LHCN-M2 (cell line): ENCODE data around the gene BAZ1A. TPM values are rescaled to one million over a fixed set of nuclear protein-coding genes. Genes with fewer than 3 reads are reported as not detected.

ENCODE experiments used
- DNase-seq: peaks from one replicate; pipeline ENCODE4 v3.0.0-alpha.2; 2012; ENCODE audit warnings: low read depth
- polyA plus RNA-seq: library from polyadenylated mRNA; unstranded; fragments of >200 nt; gene quantifications from one replicate; pipeline ENCODE4 v1.2.1, GENCODE V29; 2012; ENCODE audit warnings: missing spikeins
- total RNA-seq: library from RNA; depleted of rRNA; stranded (reverse); fragments of >200 nt; gene quantifications from 2 replicates; pipeline ENCODE4 v1.2.3, GENCODE V29; 2014; rRNA removed

The BAZ1A gene, protein sequence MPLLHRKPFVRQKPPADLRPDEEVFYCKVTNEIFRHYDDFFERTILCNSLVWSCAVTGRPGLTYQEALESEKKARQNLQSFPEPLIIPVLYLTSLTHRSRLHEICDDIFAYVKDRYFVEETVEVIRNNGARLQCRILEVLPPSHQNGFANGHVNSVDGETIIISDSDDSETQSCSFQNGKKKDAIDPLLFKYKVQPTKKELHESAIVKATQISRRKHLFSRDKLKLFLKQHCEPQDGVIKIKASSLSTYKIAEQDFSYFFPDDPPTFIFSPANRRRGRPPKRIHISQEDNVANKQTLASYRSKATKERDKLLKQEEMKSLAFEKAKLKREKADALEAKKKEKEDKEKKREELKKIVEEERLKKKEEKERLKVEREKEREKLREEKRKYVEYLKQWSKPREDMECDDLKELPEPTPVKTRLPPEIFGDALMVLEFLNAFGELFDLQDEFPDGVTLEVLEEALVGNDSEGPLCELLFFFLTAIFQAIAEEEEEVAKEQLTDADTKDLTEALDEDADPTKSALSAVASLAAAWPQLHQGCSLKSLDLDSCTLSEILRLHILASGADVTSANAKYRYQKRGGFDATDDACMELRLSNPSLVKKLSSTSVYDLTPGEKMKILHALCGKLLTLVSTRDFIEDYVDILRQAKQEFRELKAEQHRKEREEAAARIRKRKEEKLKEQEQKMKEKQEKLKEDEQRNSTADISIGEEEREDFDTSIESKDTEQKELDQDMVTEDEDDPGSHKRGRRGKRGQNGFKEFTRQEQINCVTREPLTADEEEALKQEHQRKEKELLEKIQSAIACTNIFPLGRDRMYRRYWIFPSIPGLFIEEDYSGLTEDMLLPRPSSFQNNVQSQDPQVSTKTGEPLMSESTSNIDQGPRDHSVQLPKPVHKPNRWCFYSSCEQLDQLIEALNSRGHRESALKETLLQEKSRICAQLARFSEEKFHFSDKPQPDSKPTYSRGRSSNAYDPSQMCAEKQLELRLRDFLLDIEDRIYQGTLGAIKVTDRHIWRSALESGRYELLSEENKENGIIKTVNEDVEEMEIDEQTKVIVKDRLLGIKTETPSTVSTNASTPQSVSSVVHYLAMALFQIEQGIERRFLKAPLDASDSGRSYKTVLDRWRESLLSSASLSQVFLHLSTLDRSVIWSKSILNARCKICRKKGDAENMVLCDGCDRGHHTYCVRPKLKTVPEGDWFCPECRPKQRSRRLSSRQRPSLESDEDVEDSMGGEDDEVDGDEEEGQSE (N-terminal part only)
- 39.4 and 49.1 TPM in 2 replicates for total RNA-seq
- polyA plus RNA-seq, result 7.6 TPM

DNA sequence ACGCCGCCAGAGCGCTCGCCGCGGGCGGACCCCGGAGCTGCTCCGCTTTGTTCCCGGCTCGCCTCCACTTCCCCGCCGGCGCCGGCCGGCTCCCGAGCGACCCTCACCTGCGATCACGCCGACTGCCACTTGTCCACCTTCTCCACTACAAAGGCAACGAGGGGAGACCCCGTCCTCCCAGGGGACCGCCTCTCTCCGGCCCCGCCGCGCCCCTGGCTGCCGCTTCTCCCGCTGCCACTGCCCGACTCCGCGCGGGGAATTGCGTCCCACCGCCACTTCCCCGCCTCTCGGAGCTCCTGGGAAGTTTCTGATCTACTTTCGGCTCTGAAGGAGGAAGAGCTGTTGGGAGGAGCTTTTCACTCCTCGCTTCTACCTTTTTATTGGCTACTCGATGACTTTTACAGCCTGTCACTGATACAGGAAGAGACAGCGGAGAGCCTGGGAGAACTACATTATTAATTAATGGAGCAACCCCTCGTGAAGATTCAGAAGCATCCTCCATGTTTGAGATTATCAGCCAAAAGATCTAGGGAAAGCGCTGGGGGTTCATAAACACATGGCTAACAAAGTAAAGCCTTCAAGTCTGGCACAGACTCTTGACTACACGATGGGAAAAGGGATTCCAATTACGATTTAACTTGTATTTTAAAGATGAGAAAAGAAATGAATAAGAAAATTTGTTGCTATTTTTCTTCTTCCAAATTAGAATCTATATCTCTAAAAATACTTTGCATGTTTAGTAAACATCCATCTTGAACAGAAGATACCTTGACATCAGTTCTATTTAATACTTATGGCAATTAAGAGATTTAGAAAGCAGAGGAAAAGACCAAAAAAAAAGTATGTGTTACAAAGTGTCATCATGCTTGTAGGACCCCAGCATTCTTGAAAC lies at the start of gene BAZ1A:
TSS of gene BAZ1A (minus strand) at position 330 of the 892 bp plus-strand sequence. CDS start 756 bp downstream, outside the sequence.
- DNase-seq, result peak; percentile 90

DNA sequence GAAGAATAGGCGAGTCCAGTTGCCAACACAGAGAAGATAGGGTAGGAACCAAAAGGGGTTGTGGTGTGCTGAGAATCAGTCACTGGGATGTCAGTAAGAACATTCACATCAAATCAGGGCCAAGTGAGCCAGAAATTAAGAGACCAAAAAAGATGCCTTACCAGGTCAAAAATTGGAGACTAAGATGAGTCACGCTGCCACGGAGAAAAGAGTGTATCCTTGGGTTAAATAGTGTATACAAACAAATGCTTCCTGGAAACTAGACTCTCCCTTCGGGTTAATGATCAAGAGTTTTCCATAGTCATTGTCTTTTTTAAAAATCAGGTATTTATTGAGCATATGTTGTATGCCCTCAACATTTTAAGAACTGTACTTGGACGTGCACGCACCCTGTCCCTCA lies 45.2 kb upstream of the BAZ1A start:
- peak; percentile 18 for DNase-seq

DNA sequence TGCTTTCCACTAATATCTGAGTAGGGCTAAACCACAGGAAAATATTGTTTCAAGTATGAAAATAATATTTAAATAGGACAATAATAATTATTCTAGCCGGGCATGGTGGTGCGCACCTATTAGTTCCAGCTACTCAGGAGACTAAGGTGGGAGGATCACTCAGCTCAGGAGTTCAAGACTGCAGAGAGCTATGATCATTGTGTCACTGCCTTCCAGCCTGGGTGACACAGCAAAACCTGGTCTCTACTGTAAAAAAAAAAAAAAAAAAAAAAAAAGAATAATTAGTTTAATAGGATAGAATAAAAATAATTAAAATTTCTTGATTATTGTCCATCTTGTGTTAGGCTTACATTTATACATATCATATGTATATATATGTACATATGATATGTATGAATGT lies 38.5 kb upstream of the BAZ1A start:
- DNase-seq, result no peak

DNA sequence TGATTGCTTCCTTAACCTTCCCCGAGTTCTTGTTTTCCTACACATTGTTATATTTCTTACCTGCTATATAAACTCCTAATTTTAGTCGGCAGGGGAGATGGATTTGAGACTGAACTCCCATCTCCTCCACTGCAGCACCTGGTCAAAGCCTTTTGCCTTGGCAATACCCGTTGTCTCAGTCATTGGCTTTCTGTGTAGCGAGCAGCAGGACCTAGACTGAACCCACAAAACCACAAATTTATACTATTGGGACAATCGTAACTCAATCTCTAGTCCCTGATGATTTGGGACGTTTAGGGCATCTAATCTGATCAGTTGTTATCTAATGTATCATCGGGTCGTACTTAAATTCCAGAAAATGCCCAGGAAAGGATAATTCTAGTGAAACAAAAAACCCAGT lies 37.8 kb upstream of the BAZ1A start:
- DNase-seq, result no peak

DNA sequence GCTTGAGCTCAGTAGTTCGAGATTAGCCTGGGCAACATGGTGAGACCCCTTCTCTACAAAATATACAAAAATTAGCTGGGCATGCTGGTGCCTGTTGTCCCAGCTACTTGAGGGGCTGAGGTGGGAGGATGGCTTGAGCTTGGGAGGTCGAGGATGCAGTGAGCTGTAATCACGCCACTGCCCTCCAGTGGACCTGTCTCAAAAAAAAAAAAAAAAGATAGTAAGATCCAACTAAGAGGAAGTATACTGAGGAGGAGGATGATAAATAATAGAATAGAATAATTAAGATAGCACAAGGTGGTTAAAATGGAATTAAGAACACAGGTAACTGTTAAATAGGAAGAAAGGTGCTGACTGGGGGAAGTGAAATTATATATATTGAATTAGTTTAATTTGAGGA lies 37.0 kb upstream of the BAZ1A start:
- no peak for DNase-seq

DNA sequence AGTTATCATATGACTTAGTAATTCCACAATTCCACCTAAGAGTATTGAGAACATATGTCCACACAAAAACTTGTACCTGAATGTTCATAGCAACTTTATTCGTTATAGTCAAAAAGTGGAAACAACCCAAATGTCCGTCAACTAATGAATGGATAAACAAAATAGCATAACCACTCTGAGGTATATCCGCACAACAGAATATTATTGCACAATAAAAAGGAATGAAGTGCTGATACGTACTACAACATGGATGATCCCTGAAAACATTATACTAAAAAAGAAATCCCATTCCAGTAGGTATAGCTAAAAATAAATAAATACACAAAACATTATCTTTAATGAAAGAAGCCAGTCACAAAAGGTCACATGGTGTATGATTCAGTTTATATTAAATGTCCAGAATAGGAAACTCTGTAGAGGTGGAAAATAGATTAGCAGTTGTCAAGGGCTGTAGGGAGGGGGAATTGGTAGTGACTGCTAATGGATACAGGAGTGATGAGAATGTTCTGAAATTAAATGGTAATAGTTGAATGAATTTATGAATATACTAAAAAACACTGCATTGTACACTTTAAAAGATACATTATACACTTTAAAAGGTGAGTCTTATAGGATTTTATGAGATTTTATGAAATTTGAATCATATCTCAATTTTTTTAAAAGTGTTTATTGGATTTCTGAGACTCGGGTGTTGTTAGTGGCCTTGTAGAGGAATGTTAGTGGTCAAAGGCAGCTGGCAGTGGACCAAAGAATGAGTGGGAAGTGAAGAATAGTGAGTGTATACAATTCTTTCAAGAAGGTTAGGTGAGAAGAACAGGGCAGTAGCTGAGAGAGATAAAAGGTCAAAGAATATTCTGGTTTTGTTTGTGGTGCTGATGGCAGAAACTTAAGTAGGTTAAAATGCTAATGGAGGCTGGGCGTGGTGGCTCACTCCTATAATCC lies 36.3 kb upstream of the BAZ1A start:
- peak; percentile 43 for DNase-seq

DNA sequence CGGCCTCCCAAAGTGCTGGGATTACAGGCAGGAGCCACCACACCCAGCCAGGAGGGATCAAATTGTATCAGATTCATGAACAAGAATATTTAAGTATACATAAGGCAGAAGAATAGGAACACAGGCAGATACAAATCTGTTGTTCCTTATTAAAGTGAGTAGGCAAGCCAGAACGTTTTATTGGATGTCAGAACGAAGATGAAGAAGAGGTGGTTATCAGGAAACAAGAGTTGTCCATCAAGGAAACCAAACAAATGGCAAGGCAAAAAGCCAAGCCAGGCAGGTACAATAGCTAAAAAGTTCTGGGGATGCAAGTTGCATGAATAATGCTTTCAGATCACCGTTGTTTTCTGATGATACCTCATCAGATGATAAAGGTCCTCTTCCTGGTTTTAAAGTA lies 31.1 kb upstream of the BAZ1A start:
- DNase-seq, result no peak

DNA sequence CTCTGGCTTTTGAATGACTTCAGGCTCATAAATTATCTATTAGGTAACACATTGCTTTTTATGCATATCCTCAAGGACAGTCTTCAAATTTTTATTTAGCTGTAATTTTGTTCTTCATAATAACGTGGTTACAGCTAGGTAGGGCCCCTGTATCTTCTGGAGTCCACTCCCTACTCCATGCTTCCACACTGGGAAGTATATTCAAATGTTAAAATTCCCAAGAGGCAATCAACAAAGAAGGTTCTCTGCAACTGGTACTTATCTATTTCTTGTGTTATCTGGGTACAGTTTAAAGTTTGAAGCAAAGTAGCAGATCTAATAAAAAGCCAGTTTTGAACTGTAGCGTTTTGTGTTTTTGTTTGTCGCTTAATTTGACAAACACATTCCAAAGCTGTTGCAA lies 20.1 kb upstream of the BAZ1A start:
- no peak for DNase-seq

DNA sequence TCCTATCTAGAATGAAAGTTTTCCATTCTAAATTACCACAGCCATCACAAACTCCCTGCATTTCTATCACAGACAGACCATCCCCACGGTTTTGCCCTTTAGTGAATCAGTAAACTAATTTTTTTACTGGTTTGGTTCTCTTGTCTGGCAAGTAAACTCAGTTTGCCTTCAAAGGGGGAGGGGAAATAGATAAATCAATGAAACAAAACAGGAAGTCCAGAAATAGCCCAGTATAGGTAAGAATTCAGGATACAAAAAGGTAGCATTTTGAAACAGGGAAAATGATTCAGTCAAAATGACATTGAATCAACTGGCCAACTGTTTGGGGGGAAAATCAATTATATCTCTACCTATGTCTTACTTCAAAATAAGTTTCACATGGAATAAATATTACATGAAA lies 15.8 kb upstream of the BAZ1A start:
- no peak for DNase-seq

DNA sequence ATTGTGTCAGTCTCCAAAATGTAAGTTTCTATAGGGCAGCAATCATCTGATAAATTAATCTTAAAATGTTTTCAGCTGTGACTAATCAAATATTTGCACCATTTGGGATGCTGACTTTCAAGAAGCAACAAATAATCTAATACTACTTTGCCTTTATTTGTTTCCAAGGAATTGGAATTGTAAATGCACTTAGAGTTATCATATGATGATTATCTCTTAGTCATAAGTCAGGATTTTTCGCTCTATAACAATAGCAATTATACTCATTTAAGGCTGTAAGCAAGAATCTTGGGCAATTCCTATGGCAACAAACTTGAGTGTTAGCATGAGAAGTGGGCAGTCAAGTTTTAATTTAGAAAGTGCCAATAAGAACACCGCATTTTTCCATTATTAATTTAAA lies 13.0 kb upstream of the BAZ1A start:
- DNase-seq, result no peak

DNA sequence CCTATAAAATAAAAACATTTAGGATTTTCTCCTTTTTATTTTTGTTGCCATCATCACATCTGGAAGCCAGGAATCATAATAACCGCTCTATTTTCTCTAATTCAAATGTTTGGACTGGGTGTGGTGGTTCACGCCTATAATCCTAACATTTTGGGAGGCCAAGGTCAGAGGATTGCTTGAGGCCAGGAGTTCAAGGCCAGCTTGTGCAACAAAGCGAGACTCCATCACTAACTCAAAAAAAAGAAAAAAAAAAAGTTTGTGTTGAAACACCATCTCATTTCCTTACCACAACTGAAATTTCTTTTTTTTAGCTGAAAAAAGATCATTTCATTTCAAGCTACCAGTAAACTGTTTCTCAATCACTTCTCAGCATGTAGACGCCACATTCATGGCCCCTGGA lies 8.8 kb upstream of the BAZ1A start:
- no peak for DNase-seq

DNA sequence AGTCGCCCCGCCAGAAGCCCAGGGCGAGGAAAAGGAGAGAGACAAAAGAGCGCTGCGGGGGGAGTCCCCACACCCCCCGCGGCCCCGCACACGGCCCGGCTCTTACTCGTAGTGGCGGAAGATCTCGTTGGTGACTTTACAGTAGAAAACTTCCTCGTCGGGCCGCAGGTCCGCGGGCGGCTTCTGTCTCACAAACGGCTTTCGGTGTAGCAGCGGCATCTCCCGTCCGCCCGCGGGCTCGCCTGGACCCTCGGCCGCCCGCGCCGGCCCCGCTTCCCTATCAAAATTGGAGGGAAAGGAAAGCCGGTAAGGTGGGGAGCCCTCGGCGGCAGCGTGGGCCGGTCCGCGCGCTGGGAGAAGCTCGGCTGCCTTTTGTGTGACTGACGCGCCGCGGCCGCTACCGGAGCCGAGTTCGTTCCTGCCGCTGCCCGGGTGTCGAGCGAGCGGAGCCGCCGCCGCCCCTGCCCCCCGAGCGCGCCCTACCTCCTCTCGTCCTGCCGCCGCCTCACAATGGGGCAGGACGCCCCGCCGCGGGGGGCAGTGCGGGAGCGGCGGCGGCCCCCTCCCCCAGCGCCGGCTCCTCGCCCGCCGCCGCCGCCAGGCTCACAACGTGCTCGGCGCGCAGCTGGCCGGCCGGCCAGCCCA lies 652 bp downstream of the BAZ1A start:
- DNase-seq, result peak; percentile 43

DNA sequence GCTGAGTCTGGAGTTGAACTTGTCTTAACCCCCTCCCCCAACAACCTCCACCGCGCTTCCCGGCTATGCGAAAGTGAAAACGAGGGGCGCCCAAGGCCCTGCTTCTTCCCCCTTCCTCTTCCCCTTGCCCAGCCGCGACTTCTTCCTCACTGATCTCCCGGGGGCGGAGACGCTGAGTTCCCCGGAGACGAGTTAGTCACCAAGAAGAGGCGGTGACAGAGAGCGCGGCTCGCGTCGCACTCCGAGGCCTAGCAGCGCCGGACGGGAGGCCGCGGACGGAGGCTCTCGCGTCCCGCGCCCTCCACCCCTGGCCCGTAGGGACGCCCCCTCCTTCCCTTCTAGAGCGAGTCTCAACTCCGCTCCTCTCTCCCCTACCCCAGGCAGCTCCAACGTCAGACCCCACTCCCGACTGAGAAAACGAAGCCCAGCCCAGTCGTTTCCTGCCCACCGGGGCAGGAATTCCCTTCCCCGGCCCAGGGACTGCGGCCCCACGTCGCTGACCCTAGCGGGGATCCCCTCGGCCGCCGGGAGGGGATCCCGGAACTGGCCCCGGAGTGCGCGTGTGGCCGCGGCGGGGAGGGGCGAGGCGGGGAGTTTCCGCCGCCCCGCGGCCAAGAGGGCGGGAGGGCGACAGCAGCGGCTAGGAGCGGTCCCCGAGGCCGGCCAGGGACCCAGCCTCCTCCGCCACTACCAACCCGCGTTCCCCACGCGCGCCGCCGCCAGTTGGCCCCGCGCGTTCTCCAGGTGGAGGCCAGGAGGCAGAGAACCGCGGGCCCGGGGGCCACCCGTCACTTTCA lies 1.4 kb downstream of the BAZ1A start:
- peak; percentile 78 for DNase-seq

DNA sequence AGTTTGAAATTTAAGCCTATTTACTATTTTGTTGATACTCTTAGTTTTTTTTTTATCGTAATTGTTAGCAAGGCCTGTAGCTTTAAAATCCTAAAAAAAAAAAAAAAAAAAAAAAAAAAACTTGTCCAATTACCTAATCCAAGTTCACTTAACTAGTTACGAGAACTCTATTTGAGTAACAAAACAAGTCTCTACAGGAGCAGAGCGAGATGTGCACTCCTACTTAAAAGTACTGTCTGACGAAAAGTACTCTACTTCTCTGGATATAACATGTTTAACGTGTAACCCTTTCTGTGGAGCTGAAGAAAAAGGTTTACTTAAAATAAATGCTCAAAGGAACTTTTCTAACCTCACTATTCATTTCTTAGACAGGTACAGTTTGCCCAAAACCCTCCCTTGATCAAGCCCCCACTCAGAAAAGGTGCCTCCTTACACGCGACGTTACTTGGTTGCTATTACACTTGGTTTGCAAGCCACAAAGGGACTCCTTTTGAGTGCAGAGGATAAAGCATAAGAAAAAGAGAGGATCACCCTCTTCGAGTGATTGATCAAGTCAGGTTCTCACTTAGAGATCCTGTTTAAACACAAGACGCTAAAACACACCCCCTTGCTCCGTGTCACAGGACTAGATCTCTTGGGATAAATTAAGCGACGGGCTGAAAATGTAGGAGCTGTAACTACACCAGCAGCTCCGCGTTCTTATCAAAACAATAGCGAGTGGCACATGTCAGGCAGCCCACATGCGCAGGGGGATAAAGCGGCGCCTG lies 2.2 kb downstream of the BAZ1A start:
- DNase-seq, result peak; percentile 46

DNA sequence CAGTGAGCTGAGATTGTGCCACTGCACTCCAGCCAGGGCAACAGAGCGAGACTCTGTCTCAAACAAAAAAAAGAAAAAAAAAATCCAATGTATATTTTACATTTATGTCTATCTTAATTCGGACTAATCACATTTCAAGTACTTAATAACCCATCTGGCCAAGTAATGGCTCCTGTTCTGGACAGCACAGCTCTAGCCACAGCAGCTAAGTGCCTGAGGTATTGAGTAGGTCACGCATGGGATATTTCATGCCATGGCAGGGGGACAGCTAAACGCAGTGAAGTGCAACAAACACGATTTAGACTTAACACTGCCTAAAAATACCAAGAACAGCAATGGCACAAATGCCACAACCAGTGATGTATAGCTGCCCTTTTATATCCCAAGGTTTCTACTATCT lies 8.0 kb downstream of the BAZ1A start:
- no peak for DNase-seq

DNA sequence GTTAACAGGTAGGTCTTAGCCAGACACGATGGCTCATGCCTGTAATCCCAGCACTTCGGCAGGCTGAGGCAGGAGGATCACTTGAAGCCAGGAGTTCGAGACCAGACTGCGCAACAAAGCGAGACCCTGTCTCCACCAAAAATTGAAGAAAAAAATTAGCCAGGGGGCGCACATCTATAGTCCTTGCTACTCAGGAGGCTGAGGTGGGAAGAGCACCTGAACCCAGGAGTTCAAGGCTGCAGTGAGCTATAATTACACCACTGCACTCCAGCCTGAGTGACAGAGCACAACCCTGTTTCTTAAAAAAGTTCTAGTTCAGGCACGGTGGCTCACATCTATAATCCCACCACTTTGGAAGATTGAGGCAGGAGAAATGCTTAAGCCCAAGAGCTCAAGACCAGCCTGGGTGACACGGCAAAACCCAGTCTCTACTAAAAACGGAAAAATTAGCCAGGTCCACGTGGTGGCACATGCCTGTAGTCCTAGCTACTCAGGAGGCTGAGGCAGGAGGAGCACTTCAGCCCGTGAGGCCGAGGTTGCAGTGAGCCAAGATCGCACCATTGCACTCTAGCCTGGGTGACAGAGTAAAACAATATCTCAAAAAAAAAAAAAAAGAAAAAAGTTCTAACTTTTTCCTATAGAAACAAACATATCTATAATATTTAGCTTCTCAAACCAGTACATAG lies 9.1 kb downstream of the BAZ1A start:
- no peak for DNase-seq

DNA sequence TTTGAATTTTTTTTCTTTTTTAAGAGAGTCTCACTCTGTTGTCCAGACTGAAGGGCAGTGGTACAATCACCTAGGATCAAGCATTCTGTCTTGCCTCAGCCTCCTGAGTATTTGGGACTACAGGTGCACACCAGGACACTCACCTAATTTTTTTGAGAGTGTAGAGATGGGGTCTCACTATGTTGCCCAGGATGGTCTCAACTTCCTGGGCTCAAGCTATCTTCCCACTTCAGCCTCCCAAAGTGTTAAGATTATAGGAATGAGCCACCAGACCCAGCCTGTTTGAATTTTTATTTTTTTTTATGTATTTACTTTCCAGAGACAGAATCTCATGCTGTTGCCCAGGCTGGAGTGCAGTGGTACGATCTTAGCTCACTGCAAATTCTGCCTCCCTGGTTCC lies 11.3 kb downstream of the BAZ1A start:
- DNase-seq, result no peak
